Lower leg skin (tissue), 3 donors: ENCODE data around the gene CACNB3.
"Not testable (repeated sequence)": the region's sequence is repeated elsewhere in the genome, so short reads cannot be mapped to it uniquely, and the experiment has no call there.

ENCODE experiments used
- POLR2A ChIP-seq, 2 donors: fragments of 450-650 bp; IDR thresholded peaks; one replicate each; pipeline ENCODE4 v1.6.1; 2016 to 2017; ENCODE audit warnings: antibody characterized with exemption in 2 of 2, mild to moderate bottlenecking in 1 of 2, moderate library complexity in 1 of 2
- TF ChIP-seq, protein P1 (sequence below), 3 donors: fragments of 450-650 bp; IDR thresholded peaks; one replicate each; pipeline ENCODE4 v1.5.1; 2016; ENCODE audit warnings: antibody characterized with exemption in 3 of 3, mild to moderate bottlenecking in 3 of 3, moderate library complexity in 2 of 3

DNA sequence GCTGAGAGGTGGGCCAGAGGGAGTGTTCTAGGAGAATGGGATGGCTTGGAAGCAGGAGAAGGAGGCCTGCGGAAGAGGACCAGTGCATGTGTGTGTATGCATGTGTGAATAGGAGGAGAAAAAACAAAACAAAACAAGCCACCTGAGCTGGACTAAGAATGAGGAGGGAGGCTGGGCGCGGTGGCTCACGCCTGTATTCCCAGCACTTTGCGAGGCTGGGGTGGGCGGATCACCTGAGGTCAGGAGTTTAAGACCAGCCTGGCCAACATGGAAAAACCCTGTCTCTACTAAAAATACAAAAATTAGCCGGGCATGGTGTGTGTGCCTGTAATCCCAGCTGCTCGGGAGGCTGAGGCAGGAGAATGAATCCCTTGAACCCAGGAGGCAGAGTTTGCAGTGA is 55.2 kb downstream of the CACNB3 start:
- TF ChIP-seq, protein P1, sequence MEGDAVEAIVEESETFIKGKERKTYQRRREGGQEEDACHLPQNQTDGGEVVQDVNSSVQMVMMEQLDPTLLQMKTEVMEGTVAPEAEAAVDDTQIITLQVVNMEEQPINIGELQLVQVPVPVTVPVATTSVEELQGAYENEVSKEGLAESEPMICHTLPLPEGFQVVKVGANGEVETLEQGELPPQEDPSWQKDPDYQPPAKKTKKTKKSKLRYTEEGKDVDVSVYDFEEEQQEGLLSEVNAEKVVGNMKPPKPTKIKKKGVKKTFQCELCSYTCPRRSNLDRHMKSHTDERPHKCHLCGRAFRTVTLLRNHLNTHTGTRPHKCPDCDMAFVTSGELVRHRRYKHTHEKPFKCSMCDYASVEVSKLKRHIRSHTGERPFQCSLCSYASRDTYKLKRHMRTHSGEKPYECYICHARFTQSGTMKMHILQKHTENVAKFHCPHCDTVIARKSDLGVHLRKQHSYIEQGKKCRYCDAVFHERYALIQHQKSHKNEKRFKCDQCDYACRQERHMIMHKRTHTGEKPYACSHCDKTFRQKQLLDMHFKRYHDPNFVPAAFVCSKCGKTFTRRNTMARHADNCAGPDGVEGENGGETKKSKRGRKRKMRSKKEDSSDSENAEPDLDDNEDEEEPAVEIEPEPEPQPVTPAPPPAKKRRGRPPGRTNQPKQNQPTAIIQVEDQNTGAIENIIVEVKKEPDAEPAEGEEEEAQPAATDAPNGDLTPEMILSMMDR (IDR thresholded peaks at IDR 0.05): not testable (repeated sequence)
- not testable (repeated sequence) for TF ChIP-seq POLR2A (IDR thresholded peaks at IDR 0.05)
